ENCODE data around the gene LAMB1. TPM values are rescaled to one million over a fixed set of nuclear protein-coding genes. Genes with fewer than 3 reads are reported as not detected.

The LAMB1 gene
- total and polyA plus RNA-seq, 2 of the 13 experiments (the other 11 are each of a cell fraction or from before 2014, with no cell fraction given): 109 to 124 TPM

- no TSS peak for BruUV-seq (replicated peaks)
- FAIRE-seq (no peak), ATAC-seq (no peak), DNase-seq (ENCODE audit: low spot score) (no peak)
- Histone ChIP-seq H2AFZ (ENCODE audit: low read length) (no peak overlapping the region), H3K4me3 (replicated peaks in 1 of 3; ENCODE audit: insufficient read depth in 1 of 3, low read depth in 2 of 3, low read length in 3 of 3) (no peak overlapping the region), H3K79me2 (ENCODE audit: insufficient read depth, low read length) (no peaks in the 10 kb centered on the region), H3K36me3 (replicated peaks in 1 of 2; ENCODE audit: control insufficient read depth in 1 of 2, insufficient read depth in 2 of 2, low read length in 2 of 2) (peaks cover 23 to 52% of the 10 kb centered on the region in 2 experiments), H3K27ac (ENCODE audit: extremely low read length, insufficient read depth, low read length) (no peak overlapping the region), H4K20me1 (ENCODE audit: insufficient read depth, low read length) (no peaks in the 10 kb centered on the region), H3K4me1 (ENCODE audit: insufficient read depth, low read length) (peaks cover 31% of the 10 kb centered on the region), H3K27me3 (ENCODE audit: control insufficient read depth in 1 of 2, insufficient read depth in 2 of 2, low read length in 2 of 2) (no peaks in the 10 kb centered on the region), H3K9me3 (ENCODE audit: low read length) (no peaks in the 10 kb centered on the region), H3K9ac (ENCODE audit: insufficient read depth, low read depth, low read length) (no peak overlapping the region), H3K4me2 (ENCODE audit: low read depth, low read length) (no peak overlapping the region)
- intact Hi-C loops (cut with micrococcal nuclease; ENCODE audit: unreplicated experiment) (no loop called here), in situ Hi-C loops (cut with HindIII; ENCODE audit: extremely low pct_ligation_motif_present, low pct_unique_long_range_greater_than_20kb) (no loop called here)
- POLR2A ChIA-PET: interaction anchor here (2.2 kb wide), 1 partner anchor 30 kb away, joined by 10 read pairs; the partner anchor contains the start of gene LAMB1
- CTCF ChIA-PET (ENCODE audit: low intra/inter-chr PET ratio, low total read pairs): no interaction called here
- TF ChIP-seq HIVEP1 (CRISPR knock-in tag; IDR thresholded peaks at IDR 0.05) (no peak), ZXDC (CRISPR knock-in tag; IDR thresholded peaks at IDR 0.05) (no peak), UBTF (CRISPR knock-in tag; IDR thresholded peaks at IDR 0.05) (no peak), MNT (IDR thresholded peaks at IDR 0.05) (no peak), ZNF414 (CRISPR knock-in tag; IDR thresholded peaks at IDR 0.05) (no peak), HNRNPH1 (optimal IDR thresholded peaks at IDR 0.05; ENCODE audit: low read depth, low read length) (no peak), MAX (IDR thresholded peaks at IDR 0.05) (no peak), KDM1A (CRISPR knock-in tag; IDR thresholded peaks at IDR 0.05) (no peak), ARHGAP35 (CRISPR knock-in tag; IDR thresholded peaks at IDR 0.05; ENCODE audit: borderline replicate concordance) (no peak), MED1 (CRISPR knock-in tag; IDR thresholded peaks at IDR 0.05) (no peak), CENPT (CRISPR knock-in tag; IDR thresholded peaks at IDR 0.05; ENCODE audit: low read depth) (no peak), CCDC6 (CRISPR knock-in tag; IDR thresholded peaks at IDR 0.05) (no peak), ZNF704 (CRISPR knock-in tag; IDR thresholded peaks at IDR 0.05; ENCODE audit: borderline replicate concordance) (no peak), ZNF484 (CRISPR knock-in tag; IDR thresholded peaks at IDR 0.05; ENCODE audit: borderline replicate concordance, low read depth) (no peak), JUN (CRISPR knock-in tag; IDR thresholded peaks at IDR 0.05) (no peak), SP4 (CRISPR knock-in tag; IDR thresholded peaks at IDR 0.05) (no peak)
Measured at GRCh38 chr7:107973861-107974260, 29.1 kb downstream of the LAMB1 start.

All from HepG2 (cell line).